Stimulated activated CD8-positive, alpha-beta memory T cell treated with anti-CD3 and anti-CD28 coated beads, Interleukin-4, amount 100 ng/mL, for 48 hours (primary cell): Measurements from ENCODE around the gene PSME3IP1.

ENCODE experiments used
- DNase-seq: peaks from one replicate; pipeline ENCODE4 v3.0.0-alpha.2; 2020

PSME3IP1 gene

DNA sequence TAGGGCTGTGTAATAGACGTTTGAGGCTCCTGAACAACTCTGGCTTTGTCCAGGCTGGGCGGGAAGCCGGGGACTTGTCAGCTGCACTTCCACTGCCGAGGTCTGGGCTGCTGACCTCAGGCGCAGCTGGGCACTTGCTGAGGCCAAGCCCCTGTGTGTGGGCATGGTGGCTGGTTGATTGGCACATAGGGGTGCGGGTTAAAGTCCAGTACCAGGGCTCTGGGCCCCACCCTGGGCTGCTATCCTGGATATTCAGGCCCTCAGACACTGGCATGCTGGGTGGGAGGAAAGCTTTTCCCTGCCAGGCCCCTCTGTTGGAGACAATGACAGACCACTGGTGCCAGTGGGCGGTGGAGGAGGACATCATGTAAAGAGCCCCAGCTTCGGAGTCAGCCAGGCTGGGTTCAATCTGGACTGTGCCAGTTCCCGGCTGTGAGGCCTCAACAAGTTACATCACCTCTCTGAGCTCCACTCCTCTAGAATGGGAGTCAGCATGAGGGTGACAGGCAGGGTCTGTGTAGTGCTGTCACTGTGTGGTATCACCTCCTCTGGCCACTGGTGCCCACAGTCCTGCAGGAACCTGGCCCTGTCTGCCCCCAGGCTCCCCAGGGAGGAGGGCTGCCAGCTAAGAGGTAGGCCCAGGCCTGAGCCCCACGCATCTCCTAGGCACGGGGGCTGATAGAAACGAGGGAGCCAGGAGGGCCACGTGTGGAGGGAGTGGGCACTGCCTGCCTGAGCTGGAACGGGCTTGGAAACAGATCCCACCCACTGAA is 42.5 kb downstream of the PSME3IP1 start:
- no peak for DNase-seq

DNA sequence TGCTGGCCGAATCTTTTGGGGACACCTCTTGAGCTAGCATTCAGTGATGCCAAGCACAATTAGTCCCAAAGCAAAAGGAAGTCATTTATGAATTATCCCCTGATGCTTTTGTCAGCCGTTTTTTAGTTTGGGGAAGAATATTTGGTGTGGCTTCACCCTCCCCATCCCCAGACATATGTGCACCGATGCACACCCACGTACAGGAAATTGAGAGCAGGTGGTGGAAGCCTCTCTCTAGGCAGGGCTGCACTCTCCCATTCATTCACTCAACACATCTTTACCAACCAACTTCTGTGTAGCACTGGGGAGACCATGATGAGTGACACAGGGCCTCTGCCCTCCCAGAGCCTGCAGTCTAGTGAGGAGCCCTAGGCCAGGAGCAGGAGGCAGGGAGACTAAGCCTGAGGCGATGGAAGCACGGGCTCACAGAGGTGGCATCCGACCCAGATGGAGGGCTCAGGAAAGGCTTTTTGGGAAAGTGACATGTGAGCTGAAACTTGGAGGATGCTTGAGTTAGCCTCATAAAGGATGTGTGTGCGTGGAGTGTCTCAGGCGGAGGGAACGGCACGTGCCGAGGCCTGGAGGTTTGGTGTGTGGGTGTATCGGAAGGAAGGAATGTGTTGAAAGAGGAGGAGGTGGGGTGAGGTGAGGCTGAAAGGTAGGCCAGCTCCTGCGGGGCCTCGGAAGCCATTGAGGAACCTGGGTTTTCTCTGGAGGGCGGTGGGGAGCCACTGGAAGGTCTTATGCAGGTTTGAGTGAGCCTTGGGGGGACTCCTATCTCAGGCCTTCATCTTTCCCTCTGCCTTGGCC is 43.8 kb downstream of the PSME3IP1 start:
- DNase-seq: no peak

DNA sequence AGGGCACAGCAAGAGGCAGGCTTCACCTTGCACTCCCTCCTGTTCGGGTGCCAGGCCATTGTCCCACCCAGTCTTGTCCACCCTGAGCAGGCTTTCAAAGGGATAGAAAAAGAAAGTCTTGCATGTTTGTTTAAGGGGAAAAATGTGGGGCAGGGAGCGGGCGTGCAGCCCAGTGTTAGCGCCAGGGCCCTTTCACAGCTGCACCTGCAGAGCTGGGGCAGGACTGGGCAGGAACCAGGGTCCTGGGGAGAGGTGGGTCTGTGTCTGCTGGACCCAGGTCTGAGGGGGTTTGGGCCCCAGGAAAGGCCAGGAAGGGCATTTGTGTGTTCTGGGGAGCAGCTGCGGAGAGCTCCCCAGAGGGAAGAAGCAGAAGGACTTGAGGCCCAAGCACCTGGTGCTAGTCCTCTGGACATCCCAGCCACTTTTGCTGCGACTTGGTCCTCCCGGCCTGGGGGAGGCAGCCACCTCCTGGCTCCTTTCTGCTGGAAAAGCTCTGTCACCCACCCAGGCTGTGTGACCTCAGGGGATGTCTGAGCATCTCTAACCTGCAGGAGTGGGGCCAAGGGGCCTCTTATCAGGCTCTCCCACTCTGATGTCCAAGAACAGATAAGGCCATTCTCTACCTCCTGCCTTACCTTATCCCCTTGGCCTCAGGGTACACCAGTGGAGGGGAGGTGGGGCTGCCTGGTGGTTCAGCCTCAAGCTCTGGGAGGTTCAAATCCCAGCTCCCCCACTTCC is 44.7 kb downstream of the PSME3IP1 start:
- no peak for DNase-seq

DNA sequence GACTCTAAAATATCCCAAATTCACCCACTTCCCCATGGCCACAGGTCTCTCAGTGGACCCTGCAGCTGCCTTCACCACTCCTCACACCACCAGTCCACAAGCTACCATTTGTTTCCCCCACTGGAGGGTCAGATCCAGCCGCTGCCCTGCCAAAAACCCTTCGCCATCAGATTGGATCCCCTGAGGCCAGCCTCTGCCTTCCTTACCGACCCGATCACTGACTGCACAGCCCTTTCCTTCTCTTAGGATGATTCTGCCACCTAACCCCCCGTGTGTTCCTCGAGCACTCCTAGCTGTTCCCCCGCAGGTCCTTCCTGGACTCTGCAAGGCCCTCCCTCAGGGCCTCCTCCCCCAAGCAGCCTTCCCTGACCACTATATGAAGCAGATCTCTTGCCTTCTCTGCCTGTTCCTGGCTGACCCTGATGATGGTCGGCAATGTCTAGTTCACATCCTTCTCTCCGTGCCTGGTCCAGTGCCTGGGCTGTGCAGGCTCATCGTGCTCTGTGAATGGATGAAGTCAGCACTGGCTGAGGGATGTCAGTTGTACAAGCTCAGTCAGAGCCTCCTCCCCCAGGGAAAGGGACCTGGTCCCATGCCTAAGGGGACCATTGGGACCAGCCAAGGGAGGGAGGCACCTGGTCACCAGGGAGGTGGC is 47.4 kb downstream of the PSME3IP1 start:
- no peak for DNase-seq

DNA sequence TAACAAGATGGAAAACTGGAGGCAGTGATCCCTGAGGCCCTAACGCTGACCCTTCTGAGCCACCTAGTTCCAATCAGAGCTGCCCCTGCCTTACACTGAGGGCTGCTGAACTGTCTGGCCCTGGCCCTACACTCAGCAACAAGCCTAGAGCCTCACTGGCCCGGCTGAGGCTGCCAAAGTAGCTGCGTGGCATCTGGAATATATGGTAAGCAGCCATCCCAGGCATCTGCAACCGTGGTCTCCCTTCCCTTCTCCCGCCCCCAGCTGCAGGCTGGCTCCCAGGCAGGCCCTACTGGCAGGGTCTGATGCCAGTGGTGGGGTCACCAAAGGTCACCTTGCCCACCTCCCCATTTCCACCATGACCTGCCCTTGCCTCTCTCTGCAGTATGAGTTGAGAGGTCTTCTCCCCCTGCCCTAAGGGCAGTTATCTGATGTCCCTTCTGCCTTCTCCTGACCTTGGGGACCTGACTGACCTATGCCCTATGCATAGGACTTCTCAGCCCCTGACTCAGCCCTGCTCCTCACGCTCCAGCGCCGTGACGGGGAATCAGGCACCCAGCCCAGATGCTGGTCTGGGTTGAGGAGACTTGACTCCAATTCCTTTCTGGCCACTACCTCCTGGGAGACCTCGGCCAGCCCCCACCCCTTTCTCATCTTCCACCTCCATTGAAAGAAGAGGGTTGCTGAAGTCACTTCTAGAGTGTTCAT is 48.1 kb downstream of the PSME3IP1 start:
- no peak for DNase-seq

DNA sequence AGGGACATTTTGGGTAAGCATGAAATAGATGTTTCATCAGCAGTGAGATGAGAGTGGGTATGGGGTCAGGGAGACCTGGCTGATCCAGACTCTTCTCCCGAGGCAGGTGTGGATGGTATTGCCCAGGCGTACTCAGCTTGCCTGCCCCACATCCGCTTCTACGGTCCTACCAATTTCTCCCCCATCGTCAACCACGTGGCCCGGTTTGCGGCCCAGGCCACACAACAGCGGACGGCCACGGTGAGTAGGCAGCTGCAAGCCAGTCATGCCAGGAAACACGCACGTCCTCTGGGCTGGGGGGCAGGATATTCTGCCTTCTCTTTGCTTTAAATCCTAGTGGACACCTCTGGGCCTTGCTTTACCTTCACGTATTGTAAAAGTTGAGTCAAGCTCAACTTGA is 48.8 kb downstream of the PSME3IP1 start:
- DNase-seq: no peak

DNA sequence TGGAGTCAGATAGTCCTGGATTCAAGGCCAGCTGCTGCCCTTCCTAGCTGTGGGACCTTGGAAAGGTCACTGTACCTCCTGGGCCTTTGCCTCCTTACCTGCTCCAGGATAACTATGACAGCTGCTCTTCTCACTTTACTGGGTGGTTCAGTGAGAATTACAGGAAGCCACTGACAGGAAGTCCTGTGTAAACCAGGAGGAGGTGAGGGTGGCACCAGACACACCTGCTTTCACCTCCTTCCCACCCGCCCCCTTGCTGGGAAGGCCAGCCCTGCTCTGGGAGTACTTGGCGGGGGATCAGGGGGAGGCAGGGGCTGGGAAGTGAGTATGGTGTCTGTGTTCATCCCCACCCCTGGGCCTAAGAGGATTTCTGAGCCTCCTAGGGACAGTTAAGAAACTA is 50.9 kb downstream of the PSME3IP1 start:
- no peak for DNase-seq

DNA sequence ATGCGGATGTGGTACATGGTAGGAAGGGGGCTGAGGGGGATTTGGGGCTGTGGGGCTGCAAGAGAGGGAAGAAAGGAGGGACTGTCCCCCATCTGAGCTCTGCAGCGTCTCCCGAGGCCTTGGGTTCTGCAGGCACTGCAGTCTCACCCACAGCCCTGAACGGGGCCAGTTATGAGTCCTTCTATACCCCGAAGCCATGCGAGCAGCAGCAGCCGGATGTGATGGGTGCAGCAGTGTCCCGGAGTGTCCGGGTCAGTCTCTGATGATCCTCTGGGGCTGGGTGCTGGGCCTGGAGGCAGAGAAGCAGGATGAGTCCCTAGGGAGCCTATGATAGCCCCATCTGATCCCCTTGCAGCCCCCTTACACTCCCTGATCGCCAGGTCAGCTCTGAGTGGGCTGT is 52.0 kb downstream of the PSME3IP1 start:
- DNase-seq: peak; percentile 43

DNA sequence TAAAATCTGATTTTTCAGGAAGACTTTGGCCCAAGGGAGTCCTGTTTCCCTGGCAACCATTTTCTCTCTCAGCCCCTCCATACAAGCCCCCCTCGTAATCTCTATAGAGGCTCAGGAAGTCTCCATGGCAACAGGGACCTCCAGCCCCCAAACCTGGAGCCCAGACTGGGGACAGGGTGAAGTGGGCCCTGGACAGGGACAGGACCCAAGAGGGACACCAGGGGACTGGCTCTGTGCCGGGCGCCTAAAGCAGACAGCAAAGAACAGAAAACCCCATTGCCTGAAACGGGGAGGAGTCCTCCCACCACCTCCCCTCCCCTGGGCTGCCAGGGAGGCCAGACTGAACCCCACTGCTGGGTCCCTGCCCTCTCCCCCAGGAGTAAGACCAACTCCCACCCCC is 52.8 kb downstream of the PSME3IP1 start:
- DNase-seq: no peak

DNA sequence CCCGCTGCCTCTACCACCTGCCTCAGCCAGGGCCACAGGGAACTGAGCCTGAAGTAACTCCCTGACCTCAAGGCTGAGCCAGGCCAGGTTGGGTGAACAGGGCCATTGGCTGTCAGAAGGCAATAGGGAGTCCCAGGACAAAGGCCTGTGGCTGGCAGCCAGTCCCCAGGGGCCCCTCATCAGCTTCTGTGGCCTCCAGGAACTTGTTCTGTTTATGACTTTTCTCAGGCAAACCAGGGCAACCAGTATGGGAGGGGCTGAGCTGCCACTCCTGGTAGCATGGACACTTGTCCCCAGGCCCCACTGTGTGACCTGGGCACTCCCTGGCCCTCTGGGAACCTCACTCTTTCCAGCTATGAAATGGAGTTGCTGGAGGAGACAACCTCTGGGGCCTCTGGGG is 53.4 kb downstream of the PSME3IP1 start:
- DNase-seq: no peak

DNA sequence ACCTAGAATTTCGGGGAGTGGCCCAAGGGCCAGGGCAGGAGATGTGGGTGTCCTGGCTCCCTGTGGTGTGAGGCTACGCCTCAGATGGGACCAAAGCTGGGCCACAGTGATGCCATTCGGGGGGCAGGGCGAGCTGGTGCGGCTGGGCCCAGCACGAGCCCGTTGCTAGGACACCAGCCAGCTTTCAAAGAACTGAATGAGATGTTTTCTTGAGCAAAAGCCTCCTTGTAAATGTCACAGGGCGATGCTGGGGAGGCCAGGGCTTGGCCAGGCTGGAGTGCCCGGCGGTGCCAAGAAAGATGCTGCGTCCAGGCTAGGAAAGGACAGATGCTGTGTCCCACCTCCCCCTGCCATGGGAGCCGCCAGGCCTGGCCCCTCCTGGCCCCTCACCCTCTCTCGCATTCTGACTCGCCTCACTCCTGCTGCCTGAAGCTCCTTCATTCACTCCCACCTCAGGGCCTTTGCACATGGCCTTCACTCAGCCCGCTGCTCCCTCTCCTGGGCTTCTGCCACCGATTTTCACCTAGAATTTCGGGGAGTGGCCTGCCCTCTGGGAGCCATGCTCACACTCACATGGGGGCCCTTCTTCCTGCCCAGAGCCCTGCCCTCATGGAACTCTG is 54.4 kb downstream of the PSME3IP1 start:
- DNase-seq: no peak

DNA sequence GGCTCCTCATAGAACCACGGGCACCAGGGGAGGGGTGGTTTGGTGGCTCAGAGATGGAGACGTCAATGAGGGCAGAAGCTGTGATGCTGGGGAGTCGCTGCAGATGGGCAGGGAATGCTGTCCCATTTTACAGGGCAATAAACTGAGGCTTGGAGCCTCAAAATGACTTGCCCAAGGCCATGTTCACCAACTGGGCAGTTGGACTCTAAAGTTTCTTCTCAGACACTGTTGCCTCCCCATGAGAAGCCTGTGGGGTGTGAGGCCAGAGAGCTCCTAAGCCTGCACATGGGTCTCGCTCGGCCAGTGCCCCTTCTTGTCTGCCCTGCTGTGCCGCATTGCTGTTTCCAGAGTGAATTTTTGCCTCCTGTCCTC is 54.9 kb downstream of the PSME3IP1 start:
- DNase-seq: no peak

DNA sequence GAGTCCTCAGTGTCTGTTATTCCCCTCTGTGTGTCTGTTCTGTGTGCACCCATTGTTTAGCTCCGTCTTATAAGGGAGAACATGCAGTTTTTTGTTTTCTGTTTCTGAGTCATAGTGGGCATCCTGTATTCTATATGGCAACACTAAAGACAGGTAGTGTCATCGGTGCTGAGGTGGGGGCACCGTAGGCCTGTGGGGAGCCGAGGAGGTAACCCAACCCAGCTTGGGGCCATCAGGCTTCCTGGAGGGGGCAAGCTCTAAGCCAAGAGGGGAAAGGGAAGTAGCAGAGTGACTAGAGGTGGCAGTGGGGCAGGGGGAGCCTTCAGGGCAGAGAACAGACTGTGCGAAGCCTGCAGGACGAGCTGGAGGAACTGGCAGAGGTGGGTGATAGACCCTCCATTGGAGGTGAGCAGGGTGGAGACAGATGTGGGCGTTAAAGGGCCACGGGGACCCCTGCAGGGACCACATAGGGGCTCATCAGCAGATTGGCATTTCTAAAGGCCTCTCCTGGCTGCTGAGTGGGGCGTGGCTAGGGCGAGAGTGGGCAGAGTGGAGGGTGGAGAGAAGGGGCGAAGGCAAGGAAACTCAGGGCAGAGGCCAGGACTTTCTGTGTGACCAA is 57.0 kb downstream of the PSME3IP1 start:
- DNase-seq: peak; percentile 70

DNA sequence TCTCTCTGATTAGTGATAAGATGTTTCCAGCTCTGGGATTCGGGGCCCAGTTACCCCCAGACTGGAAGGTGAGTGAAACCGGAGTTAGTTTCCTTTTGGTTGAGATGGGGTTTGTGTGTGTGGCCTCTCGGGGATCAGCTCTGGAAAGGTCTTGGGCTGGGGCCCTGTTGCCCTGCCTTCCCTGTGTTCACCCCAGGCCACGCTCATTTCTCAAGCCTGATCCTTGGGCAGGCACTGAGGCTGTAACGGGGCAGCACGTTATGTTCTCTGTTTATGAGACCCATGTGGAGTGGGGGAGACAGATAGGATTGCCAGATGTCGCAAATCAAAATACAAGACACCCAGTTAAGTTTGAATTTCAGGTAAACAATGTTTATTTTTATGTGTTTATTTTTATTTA is 58.0 kb downstream of the PSME3IP1 start:
- DNase-seq: no peak

DNA sequence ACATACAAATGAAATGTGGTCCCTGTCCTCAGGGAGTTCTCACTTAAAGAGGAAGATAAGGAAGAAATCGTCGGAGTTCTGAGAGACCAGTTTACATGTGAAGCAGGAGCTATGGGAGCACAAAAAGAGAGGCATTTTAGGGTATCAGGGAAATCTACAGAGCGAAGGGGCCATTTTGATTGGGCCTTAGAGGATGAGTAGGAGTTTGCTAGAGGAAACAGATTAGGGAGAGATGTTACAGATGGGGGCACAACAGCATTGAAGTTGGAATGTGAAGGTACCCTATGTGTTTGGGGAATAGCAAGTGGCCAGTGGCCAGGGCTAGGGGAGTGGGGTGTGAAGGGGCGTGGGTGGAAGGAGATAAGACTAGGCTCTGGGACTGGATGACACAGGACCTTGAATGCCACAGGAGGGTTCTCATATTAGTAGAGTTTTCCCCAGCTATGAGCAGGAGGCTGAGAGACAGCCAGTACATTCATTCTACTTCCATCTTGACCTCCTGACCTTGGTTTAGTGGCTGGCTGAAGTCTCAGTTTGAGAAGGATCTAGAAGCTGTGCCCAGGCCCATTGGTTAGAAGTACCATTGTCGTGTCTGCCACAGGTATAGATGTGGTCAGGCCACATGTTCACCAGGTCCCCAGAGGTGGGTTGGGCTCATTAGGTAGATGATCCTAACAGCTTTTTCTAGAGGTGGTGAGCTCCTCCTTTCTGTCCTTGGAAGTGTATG is 58.6 kb downstream of the PSME3IP1 start:
- DNase-seq: peak; percentile 50

DNA sequence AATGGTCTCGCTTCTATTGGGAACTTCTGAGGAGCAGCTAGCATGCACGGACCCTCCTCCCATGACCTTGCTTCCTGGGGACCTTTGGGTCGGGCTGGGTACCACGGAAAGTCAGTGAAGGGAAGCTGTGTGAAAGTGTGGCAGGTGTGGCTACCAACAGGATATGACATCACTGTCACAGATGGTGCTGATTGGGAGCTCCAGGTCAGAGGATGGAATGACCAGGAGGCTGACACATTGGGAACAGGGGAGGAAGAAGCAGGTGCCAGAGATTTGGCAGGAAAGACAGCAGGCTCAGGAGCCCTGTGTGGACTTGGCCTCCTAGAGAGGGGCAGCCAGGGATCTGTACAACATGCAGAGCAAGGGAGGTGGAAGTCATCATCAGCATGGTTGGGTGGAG is 59.4 kb downstream of the PSME3IP1 start:
- no peak for DNase-seq

DNA sequence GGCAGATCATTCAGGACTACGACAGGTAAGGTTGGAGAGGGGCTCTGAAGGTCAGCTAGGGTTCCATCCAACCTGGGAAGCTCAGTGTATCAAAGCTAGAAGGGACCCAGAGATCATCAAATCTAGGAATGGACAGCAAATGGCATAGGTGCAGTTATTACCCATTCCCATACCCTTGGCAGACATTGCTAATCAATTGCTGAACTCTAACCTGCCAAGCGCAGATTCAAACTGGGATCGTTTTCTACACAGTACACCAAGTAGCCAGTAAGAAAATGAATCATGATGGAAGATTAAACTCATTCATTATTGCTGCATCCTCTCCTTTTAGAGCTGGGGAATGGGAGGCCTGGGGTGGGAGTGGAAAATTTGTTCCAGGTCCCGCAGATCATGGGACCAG is 59.9 kb downstream of the PSME3IP1 start:
- no peak for DNase-seq

DNA sequence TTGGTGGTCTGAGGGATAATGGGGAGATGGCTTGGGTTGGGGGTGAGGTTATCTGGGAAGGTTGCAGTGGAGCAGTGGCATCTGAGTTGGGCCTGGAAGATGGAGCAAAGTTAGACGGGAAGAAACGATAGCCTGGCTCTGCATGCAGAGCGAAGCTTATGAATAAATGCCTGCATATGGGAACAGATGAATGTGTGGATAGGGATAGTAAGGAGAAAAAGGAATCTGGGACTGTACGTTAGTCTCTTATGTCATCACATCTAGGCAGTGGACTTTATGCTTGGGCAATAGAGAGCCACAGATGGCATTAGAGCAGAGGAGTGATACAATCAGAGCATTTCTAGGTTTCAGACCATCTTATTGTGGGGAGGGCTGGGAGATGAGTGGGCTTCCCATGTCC is 60.5 kb downstream of the PSME3IP1 start:
- DNase-seq: no peak

DNA sequence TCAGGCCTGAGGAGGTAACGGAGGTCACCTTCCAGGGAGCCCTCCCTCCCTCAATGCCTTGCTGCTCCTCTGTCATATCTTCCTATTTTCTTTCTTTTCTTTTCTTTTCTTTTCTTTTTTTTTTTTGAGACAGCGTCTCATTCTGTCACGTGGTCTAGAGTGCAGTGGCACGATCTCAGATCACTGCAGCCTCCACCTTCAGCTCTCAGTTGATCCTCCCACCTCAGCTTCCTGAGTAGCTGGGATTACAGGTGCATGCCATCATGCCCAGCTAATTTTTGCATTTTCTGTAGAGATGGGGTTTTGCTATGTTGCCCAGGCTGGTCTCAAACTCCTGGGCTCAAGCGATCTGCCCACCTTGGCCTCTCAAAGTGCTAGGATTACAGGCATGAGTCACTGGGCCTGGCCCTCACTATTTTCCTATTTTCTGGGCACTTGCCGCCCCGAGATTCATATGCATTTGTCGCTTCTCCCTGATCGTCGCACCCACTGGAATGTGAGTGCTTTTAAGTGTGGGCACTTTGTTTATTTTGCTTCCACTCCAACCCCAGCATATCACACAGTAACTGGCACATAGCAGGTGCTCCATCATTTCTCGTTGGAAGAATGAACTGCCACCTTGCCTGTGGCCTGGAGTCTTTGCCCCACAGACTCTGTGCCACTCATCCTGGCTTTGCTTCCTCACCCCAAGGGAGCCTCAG is 61.7 kb downstream of the PSME3IP1 start:
- no peak for DNase-seq
